GM12892 (cell line): ENCODE data around the gene INVS.

Source experiments
- POLR2A ChIP-seq: IDR thresholded peaks from 2 replicates; pipeline ENCODE4 v1.6.1; 2011; ENCODE audit warnings: low read depth, low read length, control low read depth
- POLR2AphosphoS5 ChIP-seq: IDR thresholded peaks from 2 replicates; pipeline ENCODE4 v1.6.1; 2011; ENCODE audit warnings: low read depth, low read length, control low read depth
- TAF1 ChIP-seq: IDR thresholded peaks from 2 replicates; pipeline ENCODE4 v1.6.1; 2011; ENCODE audit warnings: low read depth, mild to moderate bottlenecking, control low read depth, low read length, borderline replicate concordance

DNA sequence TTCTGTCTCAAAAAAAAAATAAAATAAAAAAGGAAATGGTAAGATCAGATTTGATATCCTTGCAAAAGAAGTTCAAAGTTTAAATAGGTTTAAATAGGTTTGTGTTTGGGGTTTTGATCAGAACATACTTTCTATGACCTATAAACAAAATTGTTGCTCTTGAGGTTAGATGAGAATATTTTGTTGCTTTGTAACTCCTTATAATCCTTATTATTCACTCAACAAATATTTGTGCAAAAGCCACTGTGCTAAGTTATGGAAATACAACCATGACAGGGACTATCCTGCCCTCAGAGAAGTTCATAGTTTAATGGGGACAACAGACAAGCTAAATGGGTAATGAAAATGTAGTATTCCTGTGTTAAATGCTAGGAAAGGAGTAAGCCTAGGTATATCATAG lies 71.5 kb downstream of the INVS start:
- TF ChIP-seq POLR2A (no peak), POLR2AphosphoS5 (no peak), TAF1 (no peak)
